Measurements from ENCODE around the gene DENND1A. TPM values are rescaled to one million over a fixed set of nuclear protein-coding genes. Genes with fewer than 3 reads are reported as not detected.
A peak's percentile ranks its signal among the peaks of the same experiment; 100 is the strongest.

Gene DENND1A
- total and polyA plus RNA-seq, 2 experiments from 2014 or later: 13.1 to 28.7 TPM

GRCh38 chr9:123421801-123422455, 508.0 kb downstream of the DENND1A start:
- Mint-ChIP-seq H3K27me3 (ENCODE audit: insufficient read depth, low read depth, poor library complexity) (peaks cover 14% of the 10 kb centered on the region), H3K36me3 (ENCODE audit: low read depth) (no peaks in the 10 kb centered on the region), H3K4me3 (no peak overlapping the region; the same call in 2 of the 3 replicates), H3K27ac (0 out of 2 replicates have a peak overlapping the region, but pooled peaks have one; percentile 7), H3K9me3 (no peaks in the 10 kb centered on the region), H3K4me1 (peaks cover 50% of the 10 kb centered on the region)
- Histone ChIP-seq H3K36me3 (ENCODE audit: insufficient read depth) (no peaks in the 10 kb centered on the region), H3F3A (replicated peaks; ENCODE audit: low read depth) (peaks cover 3% of the 10 kb centered on the region; the same call in 1 of the 2 replicates), H3K4me2 (peak overlapping the region; percentile 46; the same call in 1 of the 2 replicates), H4K20me1 (replicated peaks; ENCODE audit: insufficient read depth) (no peaks in the 10 kb centered on the region), H3K27me3 (ENCODE audit: insufficient read depth) (no peaks in the 10 kb centered on the region), H3K27ac (ENCODE audit: low read depth) (no peak overlapping the region), H3K79me2 (replicated peaks; ENCODE audit: insufficient read depth) (no peaks in the 10 kb centered on the region), H3K4me3 (no peak overlapping the region), H2AFZ (no peak overlapping the region), H3K9me2 (ENCODE audit: insufficient read depth) (no peaks in the 10 kb centered on the region), H3K4me1 (ENCODE audit: insufficient read depth) (peaks cover 28% of the 10 kb centered on the region)
- TF ChIP-seq ETS1 (IDR thresholded peaks at IDR 0.05): no peak
- no peak for TF ChIP-seq JUNB (IDR thresholded peaks at IDR 0.05; ENCODE audit: unreplicated experiment)
- TF ChIP-seq EZH2phosphoT487 (IDR thresholded peaks at IDR 0.05; ENCODE audit: unreplicated experiment): no peak
- TF ChIP-seq CREB1 (CRISPR knock-in tag; IDR thresholded peaks at IDR 0.05; ENCODE audit: low read depth): no peak
- TF ChIP-seq STAT1 (IDR thresholded peaks at IDR 0.05; ENCODE audit: unreplicated experiment): no peak
- TF ChIP-seq CTCF (conservative IDR thresholded peaks at IDR 0.05; ENCODE audit: low read depth in 2 of 2): no peak
- TF ChIP-seq NANOG (IDR thresholded peaks at IDR 0.05; ENCODE audit: borderline replicate concordance): no peak
- no peak for TF ChIP-seq ZNF331 (CRISPR knock-in tag; IDR thresholded peaks at IDR 0.05; ENCODE audit: low read depth)
- peak; percentile 8; the same call in 1 of the 3 replicates for ATAC-seq
- peak; percentile 48 for DNase-seq (ENCODE audit: low spot score)

GRCh38 chr9:123421186-123421585, 508.7 kb downstream of the DENND1A start:
- H3K4me1 Mint-ChIP-seq: peaks cover 50% of the 10 kb centered on the region
- no peaks in the 10 kb centered on the region for H3K36me3 ChIP-seq (ENCODE audit: insufficient read depth)
- no peak for ATAC-seq
- TF ChIP-seq JUNB (IDR thresholded peaks at IDR 0.05; ENCODE audit: unreplicated experiment) (no peak), CREB1 (CRISPR knock-in tag; IDR thresholded peaks at IDR 0.05; ENCODE audit: low read depth) (no peak), ETS1 (IDR thresholded peaks at IDR 0.05) (no peak), CTCF (conservative IDR thresholded peaks at IDR 0.05; ENCODE audit: low read depth in 2 of 2) (no peak), ZNF114 (CRISPR knock-in tag; IDR thresholded peaks at IDR 0.05) (no peak), STAT1 (IDR thresholded peaks at IDR 0.05; ENCODE audit: unreplicated experiment) (no peak), EZH2 (IDR thresholded peaks at IDR 0.05; ENCODE audit: low read depth, unreplicated experiment) (no peak)

More at GRCh38 chr9:123421186-123421585, 508.7 kb downstream of the DENND1A start:
- peaks cover 3% of the 10 kb centered on the region; the same call in 1 of the 2 replicates for H3F3A ChIP-seq (replicated peaks; ENCODE audit: low read depth)
- peaks cover 28% of the 10 kb centered on the region for H3K4me1 ChIP-seq (ENCODE audit: insufficient read depth)
- peaks cover 14% of the 10 kb centered on the region for H3K27me3 Mint-ChIP-seq (ENCODE audit: insufficient read depth, low read depth, poor library complexity)
- no peak for DNase-seq (ENCODE audit: low spot score)
- H3K9me2 ChIP-seq (ENCODE audit: insufficient read depth): no peaks in the 10 kb centered on the region
- H4K20me1 ChIP-seq (replicated peaks; ENCODE audit: insufficient read depth): no peaks in the 10 kb centered on the region
- no peak overlapping the region for H2AFZ ChIP-seq
- no peak overlapping the region for H3K4me3 ChIP-seq
- no peak overlapping the region for H3K4me2 ChIP-seq
- no peak overlapping the region for H3K4me3 Mint-ChIP-seq
- H3K27ac Mint-ChIP-seq: no peak overlapping the region
- no peak overlapping the region for H3K27ac ChIP-seq (ENCODE audit: low read depth)
- H3K79me2 ChIP-seq (replicated peaks; ENCODE audit: insufficient read depth): no peaks in the 10 kb centered on the region
- H3K36me3 Mint-ChIP-seq (ENCODE audit: low read depth): no peaks in the 10 kb centered on the region
- H3K27me3 ChIP-seq (ENCODE audit: insufficient read depth): no peaks in the 10 kb centered on the region
- no peaks in the 10 kb centered on the region for H3K9me3 Mint-ChIP-seq
